Left hindlimb (tissue), 1 donor: ENCODE results near the gene TLX1.

Experiments
- DNase-seq: peaks from one replicate; pipeline ENCODE4 v3.0.0-alpha.2; 2018

Gene TLX1

DNA sequence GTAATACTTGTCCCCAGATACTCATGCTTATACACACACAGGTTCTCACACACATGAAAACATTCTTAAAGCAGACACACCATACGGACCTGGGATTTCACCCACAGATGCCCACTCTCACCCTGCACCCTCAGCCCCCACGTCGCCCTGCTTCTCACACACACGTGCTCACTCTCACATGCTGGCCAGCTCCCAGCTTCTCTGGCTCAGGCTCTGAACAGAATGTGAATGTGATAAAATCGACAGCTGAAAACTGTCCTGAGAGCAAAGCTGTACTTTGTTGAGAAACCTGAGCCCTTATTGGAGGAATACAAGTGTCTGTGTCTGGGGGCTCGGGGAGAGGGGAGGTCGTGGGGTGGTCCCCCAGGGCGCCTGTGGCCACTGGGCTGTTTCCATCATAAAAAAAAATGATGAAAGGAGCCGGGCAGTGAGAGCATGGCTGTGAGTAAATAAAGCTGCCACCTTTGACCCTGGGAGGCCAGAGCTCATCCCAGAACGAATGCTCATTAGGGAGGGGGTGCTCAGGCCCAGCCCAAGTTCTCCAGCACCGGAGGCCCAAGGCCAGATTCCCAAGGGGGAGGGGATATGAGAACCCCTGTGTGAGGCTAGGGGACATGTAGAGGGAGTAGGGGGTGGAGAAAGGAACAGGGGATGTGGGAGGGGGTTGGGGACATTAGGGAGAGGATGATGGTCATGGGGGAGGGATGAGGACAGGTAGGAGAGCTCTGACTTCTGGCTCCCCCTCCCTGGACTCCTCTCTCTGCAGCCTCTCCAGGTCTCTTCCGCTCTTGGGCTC is 18.1 kb upstream of the TLX1 start:
- DNase-seq, result no peak

- DNase-seq, result no peak
Measured at GRCh38 chr10:101113890-101114403, 17.2 kb upstream of the TLX1 start.

- no peak for DNase-seq
Measured at GRCh38 chr10:101114646-101115045, 16.5 kb upstream of the TLX1 start.

- no peak for DNase-seq
Measured at GRCh38 chr10:101116754-101117153, 14.3 kb upstream of the TLX1 start.

DNA sequence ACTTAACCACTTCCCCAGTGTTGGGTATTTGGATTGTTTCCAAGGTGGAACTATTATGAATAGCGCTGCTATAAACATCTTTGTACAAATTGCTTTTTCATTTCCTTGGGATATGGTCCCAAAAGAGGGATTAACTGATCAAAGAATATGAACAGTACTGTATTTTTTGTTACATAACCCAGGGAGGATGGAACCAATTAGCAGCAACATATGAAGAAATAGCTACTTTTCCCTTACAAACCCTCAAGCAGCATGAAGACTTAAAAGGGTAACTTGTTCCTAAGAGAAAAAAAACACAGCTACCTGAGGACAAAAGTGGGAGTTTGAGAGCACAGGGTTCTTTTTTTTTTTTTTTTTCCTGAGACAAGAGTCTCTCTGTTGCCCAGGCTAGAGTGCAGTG is 13.1 kb upstream of the TLX1 start:
- no peak for DNase-seq

- DNase-seq, result no peak
Measured at GRCh38 chr10:101120520-101120883, 10.6 kb upstream of the TLX1 start.

DNA sequence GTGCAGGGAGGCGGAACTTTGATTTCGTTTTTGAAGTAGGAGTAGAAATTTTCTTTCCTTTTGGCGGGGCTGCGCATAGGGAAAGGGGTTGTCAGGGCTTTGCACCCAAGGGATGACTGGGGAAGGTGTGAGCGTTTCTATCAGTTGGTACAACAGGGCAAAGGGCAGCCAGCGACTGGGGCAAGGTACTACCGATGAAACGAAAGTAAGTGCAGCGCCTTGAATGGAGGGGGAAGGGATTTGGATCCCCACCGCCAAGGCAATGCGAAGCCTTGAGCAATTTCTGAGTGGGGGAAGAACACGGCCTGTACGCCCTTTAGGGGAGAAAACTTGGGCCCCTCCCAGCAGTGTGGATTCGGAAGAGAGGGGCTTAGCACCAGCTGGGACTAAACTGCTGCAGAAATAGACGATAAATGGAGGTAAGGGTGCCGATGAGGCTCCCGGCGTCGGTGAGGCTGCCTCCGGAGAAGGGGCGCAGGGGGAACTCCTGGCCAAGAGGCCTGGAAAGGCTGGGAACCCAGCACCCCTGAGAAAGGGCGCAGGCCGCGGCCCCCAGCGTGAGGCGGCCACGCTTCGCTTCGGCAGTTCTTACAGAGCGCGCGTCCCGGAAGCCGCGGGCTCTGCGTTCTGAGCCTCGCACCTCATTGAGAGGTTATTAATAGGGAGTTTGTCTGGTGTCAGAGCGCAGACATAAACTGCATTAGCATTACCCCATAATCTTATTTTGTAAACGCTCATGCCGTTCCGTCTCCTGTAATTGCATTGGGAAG is 10.0 kb upstream of the TLX1 start:
- no peak for DNase-seq

DNA sequence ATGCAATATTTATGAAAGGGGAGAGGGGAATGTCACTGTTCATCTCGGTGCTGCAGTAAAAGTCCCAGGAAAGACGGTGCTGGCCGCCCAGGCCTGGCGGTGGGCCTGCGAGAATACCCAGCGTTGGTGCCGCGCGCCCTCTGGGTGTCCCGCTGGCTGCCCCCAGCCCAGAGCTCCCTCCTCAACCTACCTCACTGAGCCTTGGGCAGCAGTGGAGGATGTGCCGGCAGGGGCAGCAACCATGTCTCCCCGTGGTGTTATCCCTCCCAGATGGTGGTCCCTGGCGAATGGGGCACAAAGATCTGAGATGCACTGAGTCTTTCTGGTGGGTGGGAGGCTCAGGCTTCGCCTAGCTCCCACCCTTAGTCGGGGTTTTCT is 9.5 kb upstream of the TLX1 start:
- no peak for DNase-seq

- DNase-seq, result no peak
Measured at GRCh38 chr10:101122270-101123084, 8.6 kb upstream of the TLX1 start.

- DNase-seq, result no peak
Measured at GRCh38 chr10:101123085-101123814, 7.8 kb upstream of the TLX1 start.

- no peak for DNase-seq
Measured at GRCh38 chr10:101123815-101124617, 7.1 kb upstream of the TLX1 start.

DNA sequence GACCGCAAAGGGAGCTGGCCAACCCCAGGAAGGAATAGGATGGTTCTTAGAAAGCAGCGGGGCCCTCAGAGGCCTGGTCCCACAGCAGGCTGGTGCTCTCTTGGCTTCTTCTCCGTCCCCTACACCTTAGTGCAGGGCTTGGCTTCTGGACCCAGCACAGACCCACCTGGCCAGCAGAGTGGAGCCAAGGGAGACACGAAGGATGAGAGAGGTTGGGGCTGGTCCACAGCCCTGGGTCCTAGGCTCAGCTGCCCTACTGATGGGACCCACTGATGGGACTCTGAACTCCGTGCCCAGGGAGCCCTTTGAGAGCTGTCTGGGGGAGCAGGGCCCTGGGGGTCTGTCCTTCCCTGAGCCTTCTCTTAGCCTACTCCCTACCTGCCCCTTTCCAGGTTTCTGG is 6.2 kb upstream of the TLX1 start:
- DNase-seq, result no peak

- no peak for DNase-seq
Measured at GRCh38 chr10:101126684-101127628, 4.1 kb upstream of the TLX1 start.

DNA sequence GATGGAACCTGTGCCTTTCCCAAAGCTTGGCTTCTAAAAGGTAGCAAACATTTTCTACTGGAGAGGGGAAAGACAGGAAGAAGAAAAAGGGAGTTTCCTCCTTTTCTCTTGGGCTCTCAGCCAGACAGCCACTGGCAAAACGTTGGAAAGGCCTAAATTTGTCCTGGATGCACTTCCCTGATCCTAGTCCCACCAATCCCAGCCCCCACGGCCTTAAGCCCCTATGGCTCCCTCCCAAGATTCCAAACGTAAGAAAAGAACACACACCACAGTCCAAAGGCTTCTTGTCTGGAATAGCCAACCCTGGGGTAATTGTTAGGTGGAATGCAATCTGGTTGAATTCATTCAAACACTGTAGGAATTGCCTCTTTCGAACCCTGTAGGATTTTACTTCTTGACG is 959 bp upstream of the TLX1 start:
- no peak for DNase-seq

DNA sequence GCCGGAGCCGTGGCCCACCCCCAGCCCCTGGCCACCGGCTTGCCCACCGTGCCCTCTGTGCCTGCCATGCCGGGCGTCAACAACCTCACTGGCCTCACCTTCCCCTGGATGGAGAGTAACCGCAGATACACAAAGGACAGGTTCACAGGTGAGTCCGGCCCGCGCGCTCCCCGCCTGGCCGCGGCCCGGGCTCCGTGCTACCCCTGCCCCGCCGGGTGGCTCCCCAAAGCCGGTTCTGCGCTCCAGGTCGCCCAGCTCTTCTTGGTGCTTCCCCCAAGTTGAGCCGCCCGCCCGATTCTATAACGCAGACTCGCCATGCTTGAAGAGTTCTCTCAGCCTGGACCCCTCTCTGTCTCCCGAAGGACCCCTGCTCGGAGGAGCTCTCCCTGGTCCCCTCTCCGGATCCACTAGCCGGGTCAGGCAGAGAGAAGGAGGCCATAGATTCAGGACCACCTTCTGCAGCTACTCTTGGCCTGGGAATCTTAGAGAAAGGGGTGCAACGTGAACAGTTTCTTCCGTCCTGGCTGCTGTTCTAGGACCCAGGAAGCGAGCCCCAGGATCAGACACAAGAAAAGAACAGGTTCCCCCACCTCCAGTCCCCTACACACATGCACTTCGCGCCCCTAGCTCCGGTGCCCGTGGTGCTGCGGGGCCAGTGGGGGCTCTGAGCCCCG is 999 bp downstream of the TLX1 start:
- DNase-seq, result no peak

GRCh38 chr10:101132636-101133473 is 1.8 kb downstream of the TLX1 start:
- DNase-seq, result no peak

DNA sequence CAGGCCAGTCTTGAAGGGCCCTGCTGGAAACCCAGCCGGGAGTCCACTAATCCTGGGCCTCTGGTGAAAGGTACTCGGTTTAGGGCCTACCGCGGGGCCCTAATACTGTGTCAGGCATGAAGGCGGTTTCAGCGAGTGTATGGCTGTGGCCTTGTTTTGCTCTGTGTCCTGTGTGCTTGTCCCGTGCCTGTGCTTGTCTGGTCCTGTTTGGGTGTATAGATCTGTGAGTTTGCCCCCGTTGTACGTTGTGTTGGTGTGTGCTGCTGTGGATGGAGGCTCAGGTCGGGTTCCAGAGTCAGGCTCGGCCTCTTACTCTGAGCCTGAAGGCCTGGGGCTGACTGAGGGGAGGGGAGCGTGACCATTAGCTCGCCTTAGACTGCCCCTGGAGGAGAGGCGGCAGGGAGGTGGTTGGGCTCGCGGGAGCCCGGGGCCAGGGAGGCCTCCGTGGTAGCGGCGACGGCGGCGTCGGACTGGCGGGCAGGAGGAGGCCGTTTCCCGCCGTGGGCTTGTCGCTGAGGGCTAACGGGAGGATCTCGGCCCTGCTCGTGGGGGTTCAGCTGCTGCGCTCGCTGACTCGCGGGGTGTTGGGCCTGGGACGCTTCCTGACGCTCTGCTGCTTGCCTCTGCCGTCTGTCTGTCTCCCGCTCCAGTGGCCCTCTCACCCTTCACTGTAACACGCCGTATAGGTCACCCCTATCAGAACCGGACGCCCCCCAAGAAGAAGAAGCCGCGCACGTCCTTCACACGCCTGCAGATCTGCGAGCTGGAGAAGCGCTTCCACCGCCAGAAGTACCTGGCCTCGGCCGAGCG is 2.6 kb downstream of the TLX1 start:
- no peak for DNase-seq
